Measurements from ENCODE around the gene ABCA2.
A peak's percentile ranks its signal among the peaks of the same experiment; 100 is the strongest.

The ABCA2 gene

DNA sequence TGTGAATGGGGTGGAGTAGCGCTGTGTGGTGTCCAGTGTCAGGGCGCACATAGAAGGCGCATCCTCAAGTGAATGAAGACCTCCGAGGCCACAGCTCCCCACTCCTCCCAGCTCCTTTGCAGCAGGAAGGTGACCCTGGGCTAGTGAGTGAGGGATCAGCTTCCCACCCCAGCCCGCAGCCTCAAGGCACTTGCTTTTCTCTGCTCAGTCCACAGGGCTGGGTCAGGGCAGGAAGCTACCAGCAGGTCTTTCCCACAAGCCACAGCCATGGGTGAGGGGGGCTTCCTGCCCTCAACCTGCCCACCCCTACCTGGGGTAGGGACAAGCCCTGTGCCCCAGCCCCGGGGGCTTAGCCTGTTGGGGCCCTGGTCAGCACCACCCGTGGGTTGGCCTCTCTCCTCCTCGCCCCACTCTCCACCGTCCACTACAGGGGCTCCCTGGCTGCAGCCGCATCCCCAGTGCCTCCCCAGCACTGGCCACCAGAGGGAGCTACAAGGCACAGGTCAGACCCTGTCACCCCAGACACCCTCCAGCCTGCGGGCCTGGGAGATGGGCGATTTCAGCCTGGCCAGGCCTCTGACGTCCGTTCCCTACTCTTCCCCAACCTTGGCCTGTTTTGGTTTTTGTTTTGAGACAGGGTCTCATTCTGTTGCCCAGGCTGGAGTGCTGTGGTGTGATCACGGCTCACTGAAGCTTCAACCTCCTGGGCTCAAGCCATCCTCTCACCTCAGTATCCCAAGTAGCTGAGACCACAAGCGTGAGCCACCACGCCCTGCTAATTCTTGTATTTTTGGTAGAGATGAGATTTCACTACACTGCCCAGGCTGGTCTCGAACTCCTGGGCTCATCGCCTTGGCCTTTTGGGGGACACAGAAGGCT, 1.3 kb upstream of the ABCA2 start:
- peak; percentile 30 for DNase-seq (ENCODE audit: low read depth)

DNA sequence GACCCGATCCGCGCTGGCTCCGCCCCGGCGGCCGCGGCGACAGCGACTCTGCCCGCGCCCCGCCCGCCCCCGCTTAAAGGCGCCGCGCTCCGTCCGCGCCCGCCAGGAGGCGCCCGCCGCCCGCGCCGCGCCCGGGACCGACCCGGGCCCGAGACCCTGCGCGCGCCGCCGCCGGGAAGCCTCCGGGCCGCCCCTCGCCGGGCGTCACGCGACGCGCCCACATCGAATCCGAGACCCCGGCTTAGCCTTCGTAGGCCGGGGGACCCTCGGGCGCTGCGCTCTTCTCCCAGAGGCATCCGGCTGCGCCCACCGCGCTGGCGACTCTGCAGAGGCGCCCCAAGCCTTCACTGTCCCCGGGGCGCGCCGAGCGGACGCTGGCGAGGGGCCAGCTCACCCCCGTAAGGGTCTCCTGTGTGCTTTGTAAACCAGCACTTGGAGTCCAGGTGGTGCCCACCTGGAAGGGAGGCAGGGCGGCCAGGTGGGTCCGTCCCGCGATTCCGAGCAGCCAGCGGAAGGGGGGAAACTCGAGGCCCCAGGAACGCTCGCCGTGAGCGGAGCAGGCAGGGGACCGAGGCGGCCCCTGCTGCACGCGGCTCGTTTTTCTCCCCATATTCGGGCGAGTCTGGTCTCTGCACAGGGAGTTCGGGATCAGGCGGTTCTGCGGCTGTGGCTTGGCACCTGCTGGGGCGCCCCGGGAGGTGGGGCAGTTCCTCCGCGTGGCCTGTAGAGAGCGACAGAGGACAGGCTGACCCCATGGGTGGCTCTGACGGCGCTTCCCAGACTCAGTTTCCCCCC, 423 bp upstream of the ABCA2 start:
- peak; percentile 21 for DNase-seq (ENCODE audit: low read depth)

DNA sequence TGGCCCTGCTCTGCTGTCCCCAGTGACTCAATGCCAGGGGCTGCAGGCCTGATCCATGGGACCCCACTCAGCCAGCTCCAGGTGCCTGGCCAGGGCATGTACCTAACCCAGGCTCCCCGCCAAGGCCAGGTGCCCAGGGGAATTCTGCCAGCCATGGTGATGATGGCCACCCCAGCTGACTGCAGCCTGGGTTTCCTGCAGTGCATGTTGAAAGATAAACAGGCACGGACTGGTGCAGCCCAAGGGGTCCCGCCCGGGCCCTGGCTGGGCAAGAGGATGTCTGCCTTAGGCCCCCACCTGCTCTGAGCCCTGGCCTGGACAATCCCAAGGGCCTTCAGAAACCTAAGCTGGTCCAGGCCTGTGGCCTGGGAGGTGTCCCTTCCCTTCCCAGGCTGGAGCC, 1.2 kb downstream of the ABCA2 start:
- DNase-seq (ENCODE audit: low read depth) = no peak

DNA sequence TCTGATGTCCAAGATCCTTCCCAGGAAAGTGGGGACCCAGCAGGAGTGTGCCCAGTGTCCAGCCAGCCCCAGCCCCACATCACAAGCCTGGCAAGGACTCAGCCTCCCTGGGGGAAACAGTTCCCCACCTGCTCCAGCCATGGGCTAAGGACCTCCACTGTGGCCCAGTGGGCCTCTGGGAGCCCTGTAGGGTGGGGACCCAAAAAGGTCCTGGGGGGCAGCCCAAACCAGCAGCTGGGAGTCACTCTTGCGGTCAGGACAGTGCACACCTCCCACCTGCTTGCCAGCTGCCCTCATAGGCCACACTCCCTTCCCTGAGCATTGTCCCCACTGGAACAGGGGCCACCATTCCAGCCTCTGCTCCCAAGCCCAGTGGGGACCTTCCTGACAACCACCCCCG, 1.7 kb downstream of the ABCA2 start:
- DNase-seq (ENCODE audit: low read depth) = no peak

DNA sequence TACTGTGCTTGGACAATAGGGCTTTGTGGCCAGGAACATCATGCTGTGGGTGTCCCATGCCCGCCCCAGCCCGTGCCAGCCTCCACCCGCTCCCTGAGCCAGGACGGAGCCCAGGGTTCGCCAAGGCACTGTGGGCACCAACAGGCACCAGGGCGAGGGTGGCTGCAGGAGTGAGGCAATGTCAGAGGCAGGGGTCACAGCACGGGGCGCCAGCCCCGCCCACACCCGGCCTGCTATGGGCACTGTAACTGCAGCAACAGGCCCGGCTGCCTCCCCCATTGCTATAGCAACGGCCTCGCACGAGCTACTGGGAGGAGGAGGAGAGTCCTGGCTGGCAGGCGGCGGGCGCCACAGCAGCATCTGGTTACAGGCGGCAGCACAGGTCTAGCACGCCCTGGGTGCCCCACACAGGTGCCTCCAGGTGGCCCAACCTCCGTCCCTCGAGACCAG, 2.5 kb downstream of the ABCA2 start:
- DNase-seq (ENCODE audit: low read depth) = peak; percentile 29

DNA sequence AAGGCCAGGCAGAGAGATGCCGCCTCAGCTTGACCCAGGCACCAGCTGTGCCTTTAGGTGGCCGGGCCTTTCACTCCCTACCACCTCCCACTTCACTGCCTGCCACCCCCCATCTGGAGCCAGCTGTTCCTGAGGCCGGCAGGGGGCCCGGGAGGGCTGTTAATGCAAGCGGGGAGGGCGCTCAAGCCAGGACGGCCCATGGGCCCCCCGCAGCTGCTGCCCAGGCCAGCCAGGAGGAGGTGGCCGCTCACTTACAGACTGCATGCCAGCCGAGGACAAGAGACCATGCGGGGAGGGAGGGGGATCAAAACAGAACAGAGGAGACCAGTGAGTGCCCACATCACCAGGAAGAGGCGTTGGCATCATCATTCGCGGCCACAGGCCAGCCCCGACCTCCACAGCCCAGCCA, 4.5 kb downstream of the ABCA2 start:
- no peak for DNase-seq (ENCODE audit: low read depth)

DNA sequence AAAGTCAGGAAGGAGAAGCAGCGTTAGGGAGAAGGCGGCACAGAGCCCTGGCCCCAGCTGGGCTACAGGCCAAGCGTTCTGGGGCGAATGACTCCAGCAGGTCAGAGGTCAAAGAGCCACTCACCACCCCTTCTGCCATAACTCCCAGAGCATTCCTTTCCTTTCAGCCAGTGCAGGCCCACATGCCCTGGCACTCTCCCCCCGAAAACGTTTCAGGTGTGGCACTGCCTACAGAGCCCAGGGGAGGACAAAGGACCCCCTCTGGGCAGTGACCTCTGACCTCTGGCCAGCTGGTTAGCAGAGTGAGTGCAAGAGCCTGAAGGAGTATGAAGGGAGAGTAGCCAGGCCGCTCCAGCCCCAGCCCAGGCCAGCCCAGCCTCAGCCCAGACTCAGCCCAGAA, 4.9 kb downstream of the ABCA2 start:
- no peak for DNase-seq (ENCODE audit: low read depth)

DNA sequence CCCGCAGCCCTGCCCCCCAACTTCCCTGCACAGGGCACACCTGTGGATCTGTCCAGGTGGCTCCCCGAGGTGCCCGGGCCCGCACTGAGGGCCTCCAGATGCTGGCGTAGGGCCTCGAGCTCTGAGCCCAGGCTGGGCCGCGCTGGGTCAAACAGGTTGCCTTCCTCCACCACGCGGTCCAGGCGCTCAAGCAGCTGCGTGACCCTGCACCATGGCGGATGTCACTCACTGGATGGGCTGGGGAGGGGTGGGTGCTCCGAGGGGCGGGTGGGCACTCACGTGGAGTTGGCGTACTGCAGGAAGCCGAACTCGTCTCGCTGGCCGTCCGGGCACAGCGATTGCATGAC, 5.4 kb downstream of the ABCA2 start:
- DNase-seq (ENCODE audit: low read depth) = no peak

DNA sequence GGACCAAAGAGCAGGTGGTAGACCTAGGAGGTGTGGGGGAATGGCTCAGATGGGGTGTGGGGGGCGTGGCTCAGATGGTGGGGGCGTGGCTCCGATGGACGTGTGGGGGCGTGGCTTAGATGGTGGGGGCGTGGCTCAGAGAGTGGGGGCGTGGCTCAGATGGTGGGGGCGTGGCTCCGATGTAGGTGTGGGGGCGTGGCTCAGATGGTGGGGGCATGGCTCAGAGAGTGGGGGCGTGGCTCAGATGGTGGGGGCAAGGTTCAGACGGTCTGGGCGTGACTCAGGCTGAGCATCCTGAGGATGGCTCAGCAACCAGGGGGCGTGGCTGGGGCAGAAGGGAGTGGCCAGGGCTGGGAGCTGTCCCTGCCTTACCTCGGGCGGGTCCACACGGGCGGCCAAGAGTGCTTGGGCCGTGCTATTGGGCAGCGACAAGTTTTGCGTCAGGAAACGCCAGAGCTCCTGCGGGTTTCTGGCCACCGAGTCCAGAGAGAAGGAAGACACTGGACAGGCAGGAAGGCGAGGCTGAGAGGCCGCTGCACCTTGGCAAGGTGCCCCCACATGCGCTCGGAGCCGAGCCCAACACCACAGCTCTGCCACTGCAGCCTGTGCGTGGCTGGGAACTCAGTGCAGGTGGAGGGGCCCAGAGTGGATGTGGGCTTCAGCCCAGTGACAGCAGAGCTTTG, 5.9 kb downstream of the ABCA2 start:
- DNase-seq (ENCODE audit: low read depth) = no peak

DNA sequence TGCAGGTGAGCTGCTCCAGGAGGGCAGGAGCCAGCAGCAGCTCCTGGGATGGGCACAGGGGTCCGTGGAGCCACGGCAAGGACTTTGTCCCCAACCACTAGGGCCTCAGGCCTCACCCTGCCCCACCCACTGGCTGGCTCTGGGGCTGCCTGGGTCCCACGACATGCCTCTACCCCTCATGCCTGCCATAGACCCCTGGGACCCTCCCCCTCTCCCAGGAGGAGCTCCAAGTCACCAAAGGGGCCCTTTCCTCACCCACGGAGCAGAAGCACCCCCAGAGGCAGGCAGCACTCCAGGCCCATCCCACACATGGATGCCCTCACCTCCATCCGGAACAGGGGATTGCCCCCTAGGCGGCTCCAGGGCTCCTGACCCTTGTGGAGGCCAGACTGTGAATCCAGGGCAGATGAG, 6.5 kb downstream of the ABCA2 start:
- no peak for DNase-seq (ENCODE audit: low read depth)

DNA sequence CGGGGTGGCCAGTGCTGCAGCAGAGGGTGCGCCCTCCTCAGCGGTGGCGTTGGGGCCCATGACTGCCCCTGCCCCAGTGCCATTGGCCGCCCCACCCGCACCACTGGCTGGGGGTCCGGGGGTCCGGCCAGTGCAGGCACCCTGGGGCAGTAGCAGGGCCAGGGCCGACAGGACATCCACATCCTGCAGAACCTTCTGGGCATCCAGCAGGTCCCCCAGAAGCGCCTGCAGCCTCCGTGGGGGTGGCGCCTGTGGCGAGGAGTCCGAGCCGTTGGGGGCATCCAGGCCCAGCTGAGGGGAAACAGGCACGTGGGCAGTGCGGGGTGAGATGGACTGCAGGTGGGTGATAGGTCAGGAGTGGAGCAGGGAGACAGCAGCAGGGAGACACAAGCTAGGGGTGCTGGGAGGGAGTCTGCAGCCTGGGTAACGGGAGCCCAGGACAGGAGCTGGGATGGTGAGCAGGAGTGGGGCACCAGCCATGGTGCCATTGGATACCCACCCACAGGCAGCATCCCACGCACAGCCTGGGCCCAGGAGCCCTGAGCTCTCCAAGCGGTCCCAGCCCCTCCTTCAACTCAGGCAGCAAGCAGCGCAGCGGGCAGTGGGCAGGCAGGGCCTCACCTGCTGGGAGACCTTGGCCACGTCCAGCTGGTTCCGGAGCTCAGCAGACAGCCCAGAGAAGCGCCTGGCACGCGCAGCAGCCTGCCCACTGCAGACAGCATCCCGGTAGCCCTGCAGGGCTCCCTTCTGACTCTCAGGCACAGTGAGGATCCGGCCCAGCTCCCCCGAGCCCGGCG, 7.1 kb downstream of the ABCA2 start:
- DNase-seq (ENCODE audit: low read depth) = no peak

DNA sequence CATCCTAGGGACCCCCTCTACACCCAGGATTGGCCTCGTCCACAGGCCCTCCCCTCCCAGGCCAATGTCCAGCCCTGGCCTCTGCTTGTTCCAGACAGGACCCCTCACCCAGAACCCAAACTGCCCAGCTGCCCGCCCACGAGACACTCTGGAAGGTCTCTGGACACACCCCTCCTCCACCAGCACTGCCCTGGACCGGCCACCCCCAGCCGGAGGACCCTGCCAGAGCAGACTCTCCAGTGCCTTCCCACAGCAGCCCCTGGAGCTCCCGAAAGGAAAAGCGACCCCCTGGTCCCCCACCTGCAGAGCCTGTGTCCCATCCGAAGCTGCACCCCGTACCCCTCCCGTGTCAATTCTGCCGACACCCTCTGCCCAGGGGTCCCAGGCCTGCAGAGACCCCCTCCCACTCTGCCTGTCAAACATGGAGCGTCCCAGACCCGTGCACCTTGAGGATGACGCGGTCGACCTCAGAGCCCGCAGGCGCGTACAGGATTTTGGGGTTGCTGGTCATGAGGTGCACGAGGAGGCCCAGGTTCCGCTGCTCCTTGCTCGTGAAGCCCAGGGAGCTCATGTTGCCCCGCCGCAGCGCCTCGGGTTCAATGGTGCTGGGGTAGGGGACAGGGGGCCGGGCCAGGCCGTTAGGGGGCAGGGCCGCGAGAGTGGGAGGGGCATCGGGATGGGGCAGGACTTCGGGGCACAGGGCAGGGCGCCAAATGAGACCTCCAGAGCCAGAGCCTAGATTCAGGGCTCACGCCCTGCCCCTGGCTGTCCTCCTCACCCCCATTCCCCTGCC, 8.0 kb downstream of the ABCA2 start:
- DNase-seq (ENCODE audit: low read depth) = no peak

DNA sequence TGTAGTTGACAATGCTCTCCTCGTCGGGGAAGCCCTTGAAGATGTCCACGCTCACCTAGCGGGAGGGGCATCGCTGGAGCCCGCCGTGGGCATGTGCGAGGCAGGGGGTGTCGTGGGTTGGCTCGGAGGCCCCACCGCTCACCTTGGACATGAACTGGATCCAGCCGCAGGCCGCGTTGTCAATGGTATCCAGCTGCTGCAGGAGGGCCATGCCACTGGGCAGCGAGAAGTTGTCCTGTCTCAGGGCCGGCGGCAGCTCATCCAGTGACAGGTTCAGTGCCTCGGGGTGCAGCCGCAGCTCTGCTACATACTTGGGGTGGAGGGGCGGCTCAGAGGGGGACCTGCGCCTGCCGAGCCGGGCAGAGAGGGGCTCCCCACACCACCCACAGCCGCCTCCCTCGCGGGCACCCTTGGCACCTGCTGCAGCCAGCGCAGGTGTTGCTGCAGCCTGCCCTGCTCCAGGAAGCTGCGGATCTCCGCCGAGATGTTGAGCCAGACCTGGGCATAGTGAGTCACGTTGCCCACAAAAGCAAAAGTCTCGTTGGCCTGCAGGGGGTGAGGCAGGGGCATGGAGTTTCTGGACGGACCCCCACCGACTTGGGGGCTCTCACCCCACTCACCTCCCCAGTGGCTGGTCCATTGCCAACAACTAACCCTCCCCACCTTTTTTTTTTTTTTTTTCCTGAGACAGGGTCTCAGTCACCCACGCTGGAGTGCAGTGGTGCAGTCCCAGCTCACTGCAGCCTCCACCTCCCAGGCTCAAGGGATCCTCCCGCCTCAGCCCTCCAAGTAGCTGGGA, 9.1 kb downstream of the ABCA2 start:
- no peak for DNase-seq (ENCODE audit: low read depth)

DNA sequence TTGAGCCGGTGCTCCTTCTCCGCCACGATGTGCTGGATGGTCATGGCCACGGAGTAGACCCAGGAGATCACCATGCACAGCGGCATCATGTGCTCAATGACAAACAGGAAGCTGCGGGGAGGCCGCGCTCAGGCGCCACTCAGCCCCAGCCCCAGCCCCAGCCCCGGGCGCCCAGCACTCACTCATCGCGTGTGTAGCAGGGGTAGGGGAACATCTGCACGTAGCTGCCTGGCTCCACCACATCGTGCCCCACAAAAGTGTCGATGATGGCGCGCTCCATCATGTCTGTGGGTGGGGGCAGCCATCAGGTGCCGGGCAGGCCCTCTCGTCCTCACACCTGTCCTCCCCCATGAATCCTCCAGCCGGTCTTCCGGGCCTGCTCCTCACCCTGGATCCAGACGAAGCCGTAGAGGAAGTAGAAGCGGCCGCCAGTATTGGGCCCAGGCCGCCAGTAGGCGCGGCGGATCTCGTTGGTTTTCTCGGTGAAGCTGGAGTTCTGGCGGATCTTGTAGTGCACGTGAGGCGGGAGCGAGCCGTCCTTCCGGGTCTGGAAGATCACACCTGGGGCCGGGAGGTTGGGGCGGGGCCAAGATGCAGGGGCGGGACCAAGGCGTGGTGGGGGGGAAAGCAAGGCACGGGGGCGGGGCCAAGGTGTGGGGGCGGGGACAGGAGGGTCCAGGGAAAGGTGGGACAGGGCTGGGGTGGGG, 10.1 kb downstream of the ABCA2 start:
- no peak for DNase-seq (ENCODE audit: low read depth)

DNA sequence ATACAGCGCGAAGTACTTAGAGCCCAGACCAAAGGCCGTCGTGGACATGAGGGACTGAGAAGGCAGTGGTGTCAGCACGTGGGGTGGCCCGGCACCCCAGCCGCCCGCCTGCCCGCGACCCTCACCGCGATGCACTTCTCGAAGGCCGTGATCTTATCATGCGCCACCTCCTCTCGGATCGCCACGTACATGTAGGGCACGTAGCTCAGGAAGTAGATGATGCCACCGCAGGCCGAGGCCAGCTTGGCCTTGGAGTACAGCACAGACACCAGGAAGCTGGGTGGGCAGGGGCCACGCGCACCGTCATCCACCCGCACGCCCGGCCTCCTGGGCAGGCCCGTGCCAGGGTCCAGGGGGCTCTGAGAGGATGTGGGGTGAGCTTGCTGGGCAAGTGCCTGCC, 11.0 kb downstream of the ABCA2 start:
- DNase-seq (ENCODE audit: low read depth) = no peak

DNA sequence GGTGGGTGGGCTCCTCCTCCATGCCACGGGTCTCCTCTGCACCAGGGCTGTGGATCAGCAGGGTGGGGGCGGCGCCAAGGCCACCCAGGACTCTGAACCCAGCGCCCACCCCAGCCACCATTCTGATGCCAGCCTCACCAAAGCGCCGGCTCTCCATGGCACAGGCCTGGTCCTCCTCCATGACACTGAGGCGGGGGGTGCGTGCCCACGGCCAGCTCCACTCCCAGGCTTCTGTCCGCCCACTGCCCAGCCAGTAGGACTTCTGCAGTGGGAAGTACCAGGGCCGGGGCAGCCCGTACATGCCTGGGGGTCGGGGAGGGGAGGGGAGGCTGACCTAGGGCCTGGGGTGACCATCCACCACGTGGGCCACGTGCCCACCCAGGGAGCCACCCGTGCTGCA, 11.6 kb downstream of the ABCA2 start:
- DNase-seq (ENCODE audit: low read depth) = no peak

DNA sequence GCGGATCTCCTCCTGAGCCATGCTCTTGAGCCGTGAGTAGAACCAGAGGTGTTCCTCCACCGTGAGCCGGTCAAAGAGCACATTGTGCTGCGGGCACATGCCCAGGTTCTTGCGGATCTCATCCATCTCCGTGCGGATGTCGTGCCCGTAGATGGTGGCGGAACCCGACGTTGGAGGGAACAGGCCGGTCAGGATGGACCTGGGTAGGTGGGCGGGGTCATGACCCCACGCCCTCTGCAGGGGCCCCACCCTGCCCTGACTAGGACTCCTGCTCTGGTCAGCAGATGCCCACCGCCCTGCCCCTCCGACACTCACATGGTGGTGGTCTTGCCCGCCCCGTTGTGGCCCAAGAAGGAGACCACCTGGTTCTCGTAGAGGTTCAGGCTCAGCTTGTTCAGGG, 12.1 kb downstream of the ABCA2 start:
- DNase-seq (ENCODE audit: low read depth) = no peak

DNA sequence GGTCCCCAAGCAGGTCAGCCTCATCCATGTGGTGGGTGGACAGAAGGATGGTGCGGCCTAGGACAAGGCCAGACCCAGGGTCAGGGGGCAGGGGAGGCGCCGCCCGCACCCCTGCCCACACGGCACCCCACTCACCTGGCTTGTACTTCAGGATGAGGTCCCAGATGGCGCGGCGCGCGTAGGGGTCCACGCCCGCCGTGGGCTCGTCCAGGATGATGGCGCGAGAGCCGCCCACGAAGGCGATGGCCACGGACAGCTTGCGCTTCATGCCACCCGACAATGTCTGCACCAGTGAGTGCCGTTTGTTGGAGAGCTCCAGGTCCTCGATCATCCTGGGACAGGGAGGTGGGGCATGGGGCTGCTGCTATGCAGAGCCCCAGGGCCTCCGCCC, 12.5 kb downstream of the ABCA2 start:
- no peak for DNase-seq (ENCODE audit: low read depth)

DNA sequence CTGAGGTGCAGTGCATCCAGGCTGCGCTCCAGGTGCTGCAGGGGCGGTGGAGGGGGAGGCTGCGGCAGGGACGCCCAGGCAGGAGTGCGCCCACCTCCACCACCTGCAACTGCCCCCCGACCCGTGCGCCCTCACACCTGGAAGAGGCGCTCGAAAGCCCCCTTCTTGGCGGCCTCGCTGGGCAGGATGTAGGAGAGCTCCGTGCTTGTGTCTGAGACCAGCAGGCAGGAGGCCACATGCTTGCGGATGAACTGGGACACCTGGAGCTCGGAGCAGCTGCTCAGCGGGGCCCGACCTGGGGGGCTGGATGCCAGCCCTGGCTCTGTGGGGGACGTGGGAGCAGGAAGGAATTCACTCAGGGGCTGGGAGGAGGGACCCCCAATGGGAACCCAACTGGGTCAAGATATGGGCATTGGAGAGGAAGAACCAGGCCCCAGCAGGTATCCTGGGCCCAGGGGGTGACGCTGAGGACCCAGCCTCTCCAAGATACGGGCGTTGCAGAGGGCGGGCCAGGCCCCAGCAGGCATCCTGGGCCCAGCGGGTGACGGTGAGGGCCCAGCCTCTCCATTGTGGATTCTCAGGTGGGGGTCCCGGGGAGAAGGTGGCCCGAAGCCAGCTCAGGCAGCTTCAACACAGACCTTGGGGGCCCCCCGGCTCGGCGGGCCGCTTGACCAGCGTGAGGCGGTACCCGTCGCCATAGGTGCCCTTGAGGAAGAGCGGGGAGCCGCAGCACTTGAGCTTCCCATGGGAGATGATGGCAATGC, 13.1 kb downstream of the ABCA2 start:
- DNase-seq (ENCODE audit: low read depth) = no peak

Measured in fibroblast of gingiva (primary cell).